Anterior cingulate cortex (tissue), 58 donors: ENCODE results near the gene TCF15.

ENCODE experiments used
- DNase-seq, 58 donors: peaks; one replicate each; lab custom pipeline; 2025; lab: John Stamatoyannopoulos, UW

The TCF15 gene

DNA sequence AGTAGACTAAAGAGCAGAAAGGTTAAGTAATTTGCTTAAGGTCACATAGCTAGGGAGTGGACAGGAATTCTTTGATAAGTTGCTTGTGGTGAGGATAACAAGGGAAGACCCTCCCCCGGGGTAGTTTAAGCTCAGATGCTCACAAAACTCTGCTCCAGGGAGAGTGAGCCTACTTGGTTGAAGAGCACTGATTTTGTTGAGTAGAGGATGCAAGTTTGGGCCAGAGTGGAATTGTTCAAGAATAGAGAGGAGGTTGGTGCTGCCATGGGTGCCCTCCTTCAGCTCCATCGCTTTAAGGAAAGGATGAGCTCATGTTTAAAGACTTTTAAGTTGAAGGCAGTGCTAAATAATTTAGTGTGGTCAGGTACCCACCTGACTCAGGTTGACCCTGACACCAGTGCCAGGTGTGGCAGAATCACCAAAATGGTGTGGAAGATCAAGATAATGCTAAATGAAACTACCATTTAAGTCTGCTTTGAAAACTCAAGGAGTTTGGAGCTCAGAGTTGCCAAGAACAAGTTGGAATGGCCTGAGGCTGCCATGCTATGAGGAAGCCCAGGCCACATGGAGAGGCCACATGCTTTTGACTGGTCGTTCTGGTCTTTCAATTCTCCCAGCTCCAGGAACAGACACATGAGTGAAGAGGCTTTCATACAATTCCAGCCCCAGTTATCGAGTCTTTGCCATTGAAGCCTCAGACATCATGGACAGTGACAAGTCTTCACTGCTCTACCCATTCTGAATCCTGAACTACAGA, 8.0 kb upstream of the TCF15 start:
- no peak for DNase-seq

- DNase-seq, result no peak
Observed at GRCh38 chr20:615514-615913, 5.4 kb upstream of the TCF15 start.

GRCh38 chr20:611843-612185, 1.7 kb upstream of the TCF15 start:
- DNase-seq, result no peak

DNA sequence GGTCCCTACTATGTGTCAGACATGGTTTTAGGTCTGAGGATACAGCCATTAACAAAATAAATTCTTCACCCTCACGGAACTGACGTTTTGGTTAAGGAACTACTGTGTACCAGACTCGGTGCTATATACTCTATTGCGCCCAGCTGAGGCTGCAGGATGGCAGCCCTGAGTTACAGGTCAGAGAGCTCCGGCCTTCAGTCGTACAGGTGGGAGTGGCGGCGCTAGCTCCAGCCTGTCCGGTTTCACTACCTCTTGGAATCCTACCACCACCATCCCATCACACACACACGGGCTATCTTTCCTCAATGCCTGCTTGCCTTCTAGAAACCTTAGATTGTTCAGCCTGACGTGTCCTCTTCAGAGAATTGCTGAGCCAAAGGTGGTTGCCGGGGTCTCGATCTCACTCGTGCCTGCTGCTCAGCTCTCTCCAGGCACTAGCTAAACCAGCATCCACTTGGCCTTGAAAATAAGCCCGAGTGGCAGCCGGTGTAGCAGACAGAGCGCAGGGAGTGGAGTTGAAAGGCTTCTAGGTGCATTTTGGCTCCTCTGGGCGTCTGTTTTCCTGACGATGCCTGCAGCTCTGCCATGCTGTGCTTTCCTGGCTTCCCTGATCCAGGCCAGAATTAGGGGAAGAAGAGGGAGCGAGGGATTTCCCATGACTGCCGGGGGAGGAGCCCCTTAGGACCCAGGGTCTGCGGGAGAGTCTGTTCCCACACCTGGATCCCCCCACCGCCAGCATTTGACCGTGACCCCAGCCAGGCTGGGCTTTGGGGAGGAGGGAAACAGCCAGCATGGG, 1.1 kb upstream of the TCF15 start:
- no peak for DNase-seq

DNA sequence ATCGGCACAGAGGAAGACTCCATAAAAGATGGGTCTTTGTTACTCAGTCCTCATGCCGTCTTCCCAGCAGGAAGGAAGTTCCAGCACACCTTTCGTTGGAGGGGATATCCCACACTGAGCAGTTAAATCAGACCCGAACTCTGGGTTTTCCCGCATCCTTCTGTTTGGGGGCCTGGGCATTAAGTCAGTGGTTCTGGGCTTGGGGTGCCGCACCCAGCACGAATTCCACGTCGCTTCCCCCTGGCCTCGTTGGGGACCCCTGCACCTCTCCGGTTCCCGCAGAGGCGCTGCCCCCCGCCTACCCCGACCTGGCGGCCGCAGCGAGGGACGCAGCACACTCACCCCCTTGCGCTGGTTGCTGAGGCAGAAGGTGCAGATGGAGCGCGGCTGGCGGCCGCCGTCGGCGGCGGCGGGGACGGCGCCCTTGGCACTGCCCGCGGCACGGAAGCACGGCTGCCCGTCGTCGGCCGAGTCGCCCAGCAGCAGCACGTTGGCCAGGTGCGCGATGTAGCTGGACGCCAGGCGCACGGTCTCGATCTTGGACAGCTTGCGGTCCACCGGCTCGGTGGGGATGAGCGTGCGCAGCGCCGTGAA, 641 bp downstream of the TCF15 start:
- DNase-seq, result no peak

DNA sequence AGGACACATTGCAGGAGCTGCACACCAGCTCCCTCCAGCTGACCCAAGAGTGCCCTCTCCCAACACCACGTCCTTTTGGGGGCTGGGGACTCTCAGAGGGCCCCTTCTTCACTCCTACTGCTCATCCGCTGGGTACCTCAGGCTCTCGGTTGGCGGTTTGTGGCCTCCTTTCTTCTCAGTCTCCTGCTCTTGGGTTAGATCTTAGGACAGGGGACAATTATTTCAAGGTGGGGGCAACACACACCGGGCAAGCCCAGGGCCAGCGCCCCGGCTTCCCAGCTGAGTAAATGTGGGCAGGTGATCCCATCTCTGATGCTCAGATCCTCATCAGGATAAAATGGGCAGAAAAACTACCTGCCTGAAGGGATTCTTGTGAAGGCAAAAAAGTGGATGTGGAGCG, 1.1 kb downstream of the TCF15 start:
- no peak for DNase-seq

DNA sequence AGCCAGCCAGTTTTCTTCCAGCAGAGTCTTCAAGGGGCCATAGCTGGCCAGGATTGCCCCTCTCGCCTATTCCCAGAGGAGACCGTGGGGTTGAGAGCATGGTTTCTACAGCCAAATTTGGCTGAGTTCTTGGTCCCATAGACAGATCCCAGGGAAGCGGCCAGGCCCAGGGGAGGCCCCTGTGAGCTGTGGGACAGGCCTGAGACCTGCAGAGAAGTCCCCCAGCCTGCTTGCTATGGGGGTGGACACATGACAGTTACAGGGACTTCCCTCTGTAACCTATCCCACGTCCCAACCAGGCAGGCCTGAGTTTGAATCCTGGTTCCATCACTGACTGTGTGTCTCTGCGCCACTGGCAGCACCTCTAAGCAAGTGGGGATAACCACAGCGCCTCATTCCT, 2.6 kb downstream of the TCF15 start:
- DNase-seq, result no peak

DNA sequence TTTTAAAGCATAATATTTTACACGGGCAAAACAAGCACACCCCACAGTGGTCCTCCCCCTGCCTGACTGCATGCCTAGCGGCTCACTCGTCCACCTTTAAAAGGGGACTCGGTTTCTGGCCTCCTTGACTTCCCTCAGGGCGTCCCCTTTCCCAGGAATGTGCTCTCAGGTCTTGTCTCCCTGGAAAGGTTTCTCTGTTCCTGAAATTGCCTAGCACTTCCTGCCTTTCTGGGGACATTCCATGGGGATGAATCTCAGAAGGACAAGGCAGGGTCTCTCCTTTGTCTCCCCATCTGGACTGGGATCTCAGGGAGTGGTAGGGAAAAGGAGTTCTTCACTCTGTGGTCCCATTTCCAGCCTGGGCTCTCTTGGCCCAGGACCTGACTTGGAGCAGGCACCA, 4.9 kb downstream of the TCF15 start:
- DNase-seq, result no peak

GRCh38 chr20:603116-603640, 6.9 kb downstream of the TCF15 start:
- DNase-seq, result no peak

DNA sequence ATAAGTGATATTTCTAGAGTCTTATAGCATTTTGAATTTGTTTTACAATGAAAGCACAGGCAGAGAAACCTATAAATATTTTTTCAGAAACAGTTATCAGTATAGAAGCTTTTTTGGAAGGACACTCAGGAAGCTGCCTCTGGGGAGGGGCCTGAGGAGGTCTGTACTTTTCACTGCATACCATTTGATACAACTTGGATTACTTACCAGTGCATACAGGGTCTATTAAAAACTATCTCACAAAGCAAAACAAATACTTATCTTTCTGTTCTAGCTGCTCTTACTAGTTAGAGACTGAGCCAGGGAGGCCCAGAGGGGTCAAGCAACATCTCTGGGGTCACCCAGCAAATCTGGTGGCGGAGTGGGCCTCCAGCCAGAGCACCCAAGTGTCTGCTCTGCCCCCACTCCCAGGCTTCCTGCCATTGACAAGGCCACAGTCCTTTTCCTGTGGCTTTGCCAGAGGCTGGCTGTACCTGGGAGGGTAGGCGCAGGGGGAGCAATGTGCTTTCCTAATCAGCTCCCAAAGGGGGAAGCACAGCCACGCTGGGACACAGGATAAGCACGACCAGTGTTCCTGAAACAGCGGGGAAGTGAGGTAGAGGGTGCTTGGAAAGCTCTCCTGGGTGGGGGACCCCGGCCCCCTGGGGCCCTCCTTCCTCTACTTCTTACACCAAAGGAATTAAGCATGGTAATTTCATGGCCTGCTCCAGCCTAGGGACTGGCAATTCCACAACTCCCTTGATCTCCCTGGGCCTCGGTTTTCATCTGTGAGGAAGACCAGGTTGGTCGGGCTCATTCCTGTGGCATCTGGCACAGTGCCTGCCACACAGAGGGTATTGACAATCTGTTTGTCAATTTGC, 7.8 kb downstream of the TCF15 start:
- DNase-seq, result no peak

DNA sequence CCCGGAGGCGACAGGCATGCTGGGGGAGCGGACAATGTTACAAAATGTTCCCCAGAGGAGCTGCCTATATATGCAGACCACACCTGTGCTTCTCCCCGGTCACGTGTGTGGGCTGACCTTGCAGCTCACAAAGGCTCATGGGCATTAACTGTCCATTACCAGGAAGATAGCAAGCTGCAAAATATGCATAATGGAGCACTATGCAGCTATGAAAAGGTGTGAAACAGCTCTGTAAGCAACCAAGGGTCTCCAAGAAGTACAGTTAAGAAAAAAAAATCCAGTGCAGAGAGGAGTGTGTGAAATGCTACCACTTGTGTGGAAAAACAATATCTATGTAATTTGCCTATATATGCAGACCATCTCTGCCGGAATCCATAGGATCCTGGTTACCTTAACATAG, 9.4 kb downstream of the TCF15 start:
- DNase-seq, result no peak

DNA sequence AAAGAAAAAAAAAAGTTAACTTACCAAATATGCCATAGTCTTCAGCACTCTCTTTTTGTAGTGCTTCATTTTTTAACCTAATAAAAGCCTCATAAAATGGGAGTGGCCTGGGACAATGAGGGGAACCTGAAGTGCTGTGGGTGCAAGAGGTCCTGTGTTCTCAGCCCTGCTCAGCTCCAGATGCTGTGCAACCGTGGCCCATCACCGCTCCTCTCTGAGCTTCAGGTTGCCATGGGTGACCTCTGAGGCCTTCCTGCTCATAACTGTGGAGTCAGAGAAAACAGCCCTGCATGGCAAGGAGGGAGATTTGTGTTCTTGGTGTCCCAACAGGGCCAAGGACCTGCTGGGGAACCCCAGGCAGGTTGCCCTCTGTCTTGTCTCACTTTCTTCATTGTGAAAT, 10.0 kb downstream of the TCF15 start:
- DNase-seq, result no peak

DNA sequence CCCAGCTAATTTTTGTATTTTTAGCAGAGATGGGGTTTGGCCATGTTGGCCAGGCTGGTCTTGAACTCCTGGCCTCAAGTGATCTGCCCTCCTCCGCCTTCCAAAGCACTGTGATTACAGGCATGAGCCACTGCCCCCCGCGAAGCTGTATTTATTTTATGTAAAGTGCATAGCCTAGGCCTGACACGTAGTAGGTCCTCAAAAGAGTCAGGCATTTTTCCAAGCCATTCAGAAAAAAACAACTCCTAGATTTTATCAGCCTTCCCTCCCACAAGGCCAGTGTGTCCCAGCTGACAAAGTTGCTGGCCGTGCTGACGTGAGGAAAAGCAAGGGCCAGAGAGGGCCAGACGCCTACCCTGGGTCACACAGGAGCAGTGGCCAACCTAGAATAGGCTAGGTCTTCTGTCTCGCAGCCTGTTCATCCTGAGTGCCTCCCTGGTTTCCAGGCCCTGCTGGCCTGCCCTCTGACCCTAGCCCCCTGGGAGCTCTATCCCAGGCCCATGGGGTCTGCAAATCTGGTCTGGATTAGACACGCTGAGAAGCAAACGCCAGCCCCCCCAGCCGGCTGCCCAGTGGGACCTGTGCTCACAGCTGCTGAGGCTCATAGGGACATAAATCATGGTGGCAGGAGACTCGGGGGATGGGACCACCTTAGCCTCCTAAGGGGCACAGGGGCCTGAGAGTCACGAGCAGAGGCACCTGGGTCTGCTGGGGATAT, 11.8 kb downstream of the TCF15 start:
- DNase-seq, result no peak

DNA sequence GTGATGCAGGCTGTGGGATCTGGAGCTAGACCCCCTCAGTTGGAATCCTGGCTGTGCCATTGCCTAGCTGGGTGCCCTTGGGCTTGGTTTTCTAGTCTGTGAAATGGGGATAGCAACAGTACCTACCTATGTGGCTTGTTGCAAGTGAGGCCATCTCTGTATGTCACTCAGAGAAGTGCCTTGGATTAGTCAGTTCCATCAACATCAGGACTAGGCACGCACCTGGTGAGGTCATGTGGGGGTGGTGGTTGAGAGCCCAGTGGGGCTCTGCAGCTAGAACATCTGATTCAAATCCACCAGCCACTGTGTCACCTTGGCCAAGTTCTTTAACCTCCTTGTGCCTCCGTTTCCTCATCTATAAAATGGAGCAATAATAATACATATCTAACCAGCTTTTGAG, 12.5 kb downstream of the TCF15 start:
- DNase-seq, result no peak

- DNase-seq, result no peak
Observed at GRCh38 chr20:595330-596308, 14.5 kb downstream of the TCF15 start.

- DNase-seq, result no peak
Observed at GRCh38 chr20:592506-592905, 17.6 kb downstream of the TCF15 start.

GRCh38 chr20:591941-592340, 18.2 kb downstream of the TCF15 start:
- no peak for DNase-seq

- no peak for DNase-seq
Observed at GRCh38 chr20:588932-589672, 21.0 kb downstream of the TCF15 start.
